ENCODE measurements around the gene MUSK.

GRCh38 chr9:110814159-110814558, 145.6 kb downstream of the MUSK start:
- TF ChIP-seq POLR2A (IDR thresholded peaks at IDR 0.05; ENCODE audit: low read depth, low read length) (no peak), POLR2AphosphoS5 (IDR thresholded peaks at IDR 0.05; ENCODE audit: low read depth, low read length) (no peak)

Measured in GM12892 (cell line).